Activated CD4-positive, alpha-beta memory T cell treated with anti-CD3 and anti-CD28 coated beads for 36 hours (primary cell): ENCODE measurements around the gene MKI67. TPM values are rescaled to one million over a fixed set of nuclear protein-coding genes. Genes with fewer than 3 reads are reported as not detected.

Experiments used
- CTCF ChIA-PET: fragments of 350-600 bp; sonication (Branson Sonifier 250); formaldehyde crosslinking; loops from one replicate; lab custom pipeline; 2021; ENCODE audit warnings: antibody characterized with exemption, inconsistent platforms; lab: Charles Lee
- POLR2A ChIA-PET: fragments of 350-600 bp; sonication (Branson Sonifier 250); formaldehyde crosslinking; loops from one replicate; lab custom pipeline; 2021; ENCODE audit warnings: antibody characterized with exemption; lab: Charles Lee
- DNase-seq: peaks from one replicate; pipeline ENCODE4 v3.0.0-alpha.2; 2020
- H3K27ac Mint-ChIP-seq: one replicate; pipeline ENCODE4 v1.8.0; 2021; ENCODE audit warnings: mixed read lengths
- H3K27me3 Mint-ChIP-seq: one replicate; pipeline ENCODE4 v1.8.0; 2021; ENCODE audit warnings: mixed read lengths
- H3K36me3 Mint-ChIP-seq: one replicate; pipeline ENCODE4 v1.8.0; 2021; ENCODE audit warnings: mixed read lengths
- H3K4me1 Mint-ChIP-seq: one replicate; pipeline ENCODE4 v1.8.0; 2021; ENCODE audit warnings: low read depth, mixed read lengths
- H3K4me3 Mint-ChIP-seq: one replicate; pipeline ENCODE4 v1.8.0; 2021; ENCODE audit warnings: mild to moderate bottlenecking, mixed read lengths
- H3K9me3 Mint-ChIP-seq: one replicate; pipeline ENCODE4 v1.8.0; 2021; ENCODE audit warnings: mixed read lengths
- intact Hi-C: fragments of 100-400 bp; cut with micrococcal nuclease; formaldehyde crosslinking; loops from one replicate; pipeline ENCODE4 v1.15.1; 2023
- total RNA-seq, 2 experiments: library from RNA; stranded (reverse); gene quantifications; one replicate each; pipeline ENCODE4 v1.2.3, GENCODE V29; 2021

The MKI67 gene
- total RNA-seq, 2 experiments from 2014 or later = 223 to 241 TPM

- H3K27me3 Mint-ChIP-seq = no peaks in the 10 kb centered on the region
- CTCF ChIA-PET = interaction anchor here (0.8 to 1.8 kb wide), 6 partner anchors 12 to 132 kb away, joined by 3 to 11 read pairs (median 5); no protein-coding TSS in a partner anchor
- no peak overlapping the region for H3K27ac Mint-ChIP-seq
- intact Hi-C loops = no loop called here
- no peaks in the 10 kb centered on the region for H3K9me3 Mint-ChIP-seq
- DNase-seq = no peak
- peaks cover 33% of the 10 kb centered on the region for H3K36me3 Mint-ChIP-seq
- H3K4me1 Mint-ChIP-seq = no peaks in the 10 kb centered on the region
- POLR2A ChIA-PET = interaction anchor here (0.9 kb wide), 1 partner anchor 42 kb away, joined by 3 read pairs; no protein-coding TSS in a partner anchor
- H3K4me3 Mint-ChIP-seq = no peak overlapping the region
Measured at GRCh38 chr10:128080641-128081040, 45.6 kb downstream of the MKI67 start.

- Mint-ChIP-seq H3K4me3 (no peak overlapping the region), H3K27ac (no peak overlapping the region), H3K4me1 (no peaks in the 10 kb centered on the region), H3K9me3 (no peaks in the 10 kb centered on the region), H3K27me3 (no peaks in the 10 kb centered on the region), H3K36me3 (peaks cover 34% of the 10 kb centered on the region)
- ChIA-PET POLR2A (no interaction called here), CTCF (interaction anchor here (0.8 to 1.8 kb wide), 7 partner anchors 11 to 132 kb away, joined by 3 to 11 read pairs (median 5); no protein-coding TSS in a partner anchor)
- DNase-seq = no peak
- intact Hi-C loops = no loop called here
Measured at GRCh38 chr10:128080231-128080630, 46.0 kb downstream of the MKI67 start.

- peaks cover 43% of the 10 kb centered on the region for H3K36me3 Mint-ChIP-seq
- H3K4me1 Mint-ChIP-seq = no peaks in the 10 kb centered on the region
- no peak overlapping the region for H3K27ac Mint-ChIP-seq
Measured at GRCh38 chr10:128078136-128078969, 47.9 kb downstream of the MKI67 start.

GRCh38 chr10:128077155-128077875 lies 48.9 kb downstream of the MKI67 start:
- Mint-ChIP-seq H3K27ac (no peak overlapping the region), H3K27me3 (no peaks in the 10 kb centered on the region), H3K4me1 (no peaks in the 10 kb centered on the region), H3K9me3 (no peaks in the 10 kb centered on the region), H3K4me3 (no peak overlapping the region), H3K36me3 (peaks cover 48% of the 10 kb centered on the region)
- POLR2A ChIA-PET = no interaction called here
- intact Hi-C loops = no loop called here
- DNase-seq = no peak
- CTCF ChIA-PET = interaction anchor here (1.0 to 10.7 kb wide), 4 partner anchors 32 to 135 kb away, joined by 3 to 244 read pairs (median 12); no protein-coding TSS in a partner anchor

More at GRCh38 chr10:128078136-128078969, 47.9 kb downstream of the MKI67 start:
- POLR2A ChIA-PET = no interaction called here
- CTCF ChIA-PET = interaction anchor here (0.7 to 2.9 kb wide), 10 partner anchors 9 to 147 kb away, joined by 3 to 20 read pairs (median 3); no protein-coding TSS in a partner anchor
- H3K4me3 Mint-ChIP-seq = no peak overlapping the region
- peak; percentile 57 for DNase-seq
- no peaks in the 10 kb centered on the region for H3K9me3 Mint-ChIP-seq
- intact Hi-C loops = loop anchor here (1.0 kb wide), 1 partner anchor 72 kb away; no protein-coding TSS in a partner anchor
- H3K27me3 Mint-ChIP-seq = no peaks in the 10 kb centered on the region

- no peak overlapping the region for H3K4me3 Mint-ChIP-seq
- POLR2A ChIA-PET = no interaction called here
- CTCF ChIA-PET = interaction anchor here (0.6 to 10.7 kb wide), 3 partner anchors 38 to 189 kb away, joined by 3 to 244 read pairs (median 3); partner anchors contain the start of gene PTPRE
- DNase-seq = no peak
- H3K36me3 Mint-ChIP-seq = peaks cover 59% of the 10 kb centered on the region
- H3K27ac Mint-ChIP-seq = no peak overlapping the region
- intact Hi-C loops = no loop called here
- no peaks in the 10 kb centered on the region for H3K9me3 Mint-ChIP-seq
- H3K4me1 Mint-ChIP-seq = peaks cover 3% of the 10 kb centered on the region
- no peaks in the 10 kb centered on the region for H3K27me3 Mint-ChIP-seq
Measured at GRCh38 chr10:128074589-128074988, 51.6 kb downstream of the MKI67 start.

- Mint-ChIP-seq H3K4me3 (no peak overlapping the region), H3K27ac (no peak overlapping the region), H3K9me3 (no peaks in the 10 kb centered on the region), H3K27me3 (no peaks in the 10 kb centered on the region), H3K36me3 (peaks cover 59% of the 10 kb centered on the region), H3K4me1 (peaks cover 7% of the 10 kb centered on the region)
- POLR2A ChIA-PET = no interaction called here
- CTCF ChIA-PET = interaction anchor here (1.5 to 10.7 kb wide), 2 partner anchors 37 to 167 kb away, joined by 3 to 244 read pairs; partner anchors contain the start of gene PTPRE
- no peak for DNase-seq
- intact Hi-C loops = no loop called here
Measured at GRCh38 chr10:128073890-128074289, 52.3 kb downstream of the MKI67 start.

- POLR2A ChIA-PET = no interaction called here
- intact Hi-C loops = no loop called here
- Mint-ChIP-seq H3K27me3 (no peaks in the 10 kb centered on the region), H3K9me3 (no peaks in the 10 kb centered on the region), H3K36me3 (peaks cover 60% of the 10 kb centered on the region), H3K4me1 (peaks cover 7% of the 10 kb centered on the region), H3K4me3 (no peak overlapping the region), H3K27ac (no peak overlapping the region)
- peak; percentile 0 for DNase-seq
- CTCF ChIA-PET = interaction anchor here (1.5 to 10.7 kb wide), 2 partner anchors 36 to 166 kb away, joined by 3 to 244 read pairs; partner anchors contain the start of gene PTPRE
Measured at GRCh38 chr10:128072941-128073645, 53.1 kb downstream of the MKI67 start.

GRCh38 chr10:128072046-128072445 lies 54.2 kb downstream of the MKI67 start:
- ChIA-PET POLR2A (no interaction called here), CTCF (interaction anchor here (0.9 to 10.7 kb wide), 4 partner anchors 21 to 166 kb away, joined by 3 to 244 read pairs (median 27); partner anchors contain the start of gene PTPRE)
- no peaks in the 10 kb centered on the region for H3K27me3 Mint-ChIP-seq
- H3K27ac Mint-ChIP-seq = no peak overlapping the region
- H3K4me1 Mint-ChIP-seq = peaks cover 10% of the 10 kb centered on the region
- peaks cover 2% of the 10 kb centered on the region for H3K9me3 Mint-ChIP-seq
- H3K36me3 Mint-ChIP-seq = peaks cover 67% of the 10 kb centered on the region
- no peak overlapping the region for H3K4me3 Mint-ChIP-seq
- no peak for DNase-seq
- intact Hi-C loops = no loop called here

GRCh38 chr10:128071417-128071782 lies 54.8 kb downstream of the MKI67 start:
- DNase-seq = no peak
- peaks cover 69% of the 10 kb centered on the region for H3K36me3 Mint-ChIP-seq
- H3K4me3 Mint-ChIP-seq = no peak overlapping the region
- no peak overlapping the region for H3K27ac Mint-ChIP-seq
- ChIA-PET CTCF (interaction anchor here (0.6 to 10.7 kb wide), 4 partner anchors 11 to 165 kb away, joined by 3 to 244 read pairs (median 27); partner anchors contain the start of gene PTPRE), POLR2A (interaction anchor here (1.6 kb wide), 1 partner anchor 24 kb away, joined by 5 read pairs; no protein-coding TSS in a partner anchor)
- peaks cover 3% of the 10 kb centered on the region for H3K9me3 Mint-ChIP-seq
- intact Hi-C loops = no loop called here
- H3K27me3 Mint-ChIP-seq = no peaks in the 10 kb centered on the region
- H3K4me1 Mint-ChIP-seq = peaks cover 16% of the 10 kb centered on the region

GRCh38 chr10:128070721-128071416 lies 55.4 kb downstream of the MKI67 start:
- DNase-seq = peak; percentile 5
- H3K9me3 Mint-ChIP-seq = peaks cover 3% of the 10 kb centered on the region
- H3K4me3 Mint-ChIP-seq = no peak overlapping the region
- intact Hi-C loops = no loop called here
- ChIA-PET POLR2A (interaction anchor here (1.6 kb wide), 1 partner anchor 23 kb away, joined by 5 read pairs; no protein-coding TSS in a partner anchor), CTCF (interaction anchor here (0.6 to 10.7 kb wide), 7 partner anchors 11 to 164 kb away, joined by 3 to 244 read pairs (median 50); partner anchors contain the start of gene PTPRE)
- H3K4me1 Mint-ChIP-seq = peaks cover 21% of the 10 kb centered on the region
- no peak overlapping the region for H3K27ac Mint-ChIP-seq
- H3K27me3 Mint-ChIP-seq = no peaks in the 10 kb centered on the region
- H3K36me3 Mint-ChIP-seq = peaks cover 72% of the 10 kb centered on the region
